Mucosa of descending colon (tissue), 3 donors: ENCODE data around the gene BCKDK. TPM values are rescaled to one million over a fixed set of nuclear protein-coding genes. Genes with fewer than 3 reads are reported as not detected.

Experiments
- ATAC-seq: fragments of 200-7000 bp; cut with Tn5 transposase; one replicate; pipeline ENCODE4 v1.9.1; 2020; ENCODE audit warnings: mild to moderate bottlenecking, moderate library complexity
- DNase-seq, 3 donors: peaks; one replicate each; pipeline ENCODE4 v3.0.0-alpha.2; 2020
- H3K36me3 ChIP-seq: fragments of 200-600 bp; one replicate; pipeline ENCODE4 v1.8.0; 2021; ENCODE audit warnings: low read depth, mild to moderate bottlenecking
- H3K4me1 ChIP-seq: fragments of 200-600 bp; one replicate; pipeline ENCODE4 v1.8.0; 2021; ENCODE audit warnings: low read depth, mild to moderate bottlenecking
- H3K4me3 ChIP-seq: fragments of 200-600 bp; one replicate; pipeline ENCODE4 v1.8.0; 2021; ENCODE audit warnings: mild to moderate bottlenecking
- H3K9me3 ChIP-seq: fragments of 200-600 bp; one replicate; pipeline ENCODE4 v1.8.0; 2021; ENCODE audit warnings: mild to moderate bottlenecking
- intact Hi-C, 2 donors: fragments of 100-400 bp; cut with DNase I in 1 of 2; cut with micrococcal nuclease in 1 of 2; formaldehyde crosslinking; loops; one replicate each; pipeline versions ENCODE4 v1.11.0 to v1.11.1; 2022; cut with DNase I, micrococcal nuclease
- long read RNA-seq, 2 donors: library from polyadenylated mRNA; unstranded; transcript quantifications; one replicate each; pipeline ENCODE4 v2.0.0, GENCODE V29; 2019 to 2021
- total RNA-seq, 3 donors: library from RNA; stranded (reverse); fragmentation: NEBNext Ultra II Directional in 2 of 3; extraction: Animal tissue kit (Norgen Biotek cat#: 25700) in 2 of 3; gene quantifications; one replicate each; pipeline versions ENCODE4 v1.2.1 to v1.2.4, GENCODE V29; 2021 to 2023
- TF ChIP-seq, protein P1 (sequence below): fragments of 200-600 bp; IDR thresholded peaks from one replicate; pipeline ENCODE4 v1.8.0; 2022; ENCODE audit warnings: antibody characterized with exemption, mild to moderate bottlenecking
- donor health status: DM: no; HTN: no; CAD: no; lungs with moderate emphysema.
- donor health status: DM: no; HTN: no; CAD: no.
- donor health status: DM: no; HTN: yes; CAD: no.

The BCKDK gene
- 10 to 100 TPM; 31.7 to 40.1 (median 36.6) TPM for total RNA-seq
- long read RNA-seq, donor 1, transcript BCKDK-201 (12 exons, 2,128 nt): major isoform, 86 of 148 reads
- long read RNA-seq, donor 1, transcript BCKDK-203 (11 exons, 1,997 nt): minor isoform, 16 of 148 reads
- long read RNA-seq, donor 1, partial matches to known transcripts: 28 of 148 reads
- long read RNA-seq, donor 1, other reads (novel, unspliced or antisense): 18 of 148 reads
- long read RNA-seq, donor 2, transcript BCKDK-203 (11 exons, 1,997 nt): minor isoform, 11 of 61 reads
- long read RNA-seq, donor 2, transcript BCKDK-201 (12 exons, 2,128 nt): major isoform, 40 of 61 reads
- long read RNA-seq, donor 2, partial matches to known transcripts: 8 of 61 reads
- long read RNA-seq, donor 2, other reads (novel, unspliced or antisense): 2 of 61 reads

DNA sequence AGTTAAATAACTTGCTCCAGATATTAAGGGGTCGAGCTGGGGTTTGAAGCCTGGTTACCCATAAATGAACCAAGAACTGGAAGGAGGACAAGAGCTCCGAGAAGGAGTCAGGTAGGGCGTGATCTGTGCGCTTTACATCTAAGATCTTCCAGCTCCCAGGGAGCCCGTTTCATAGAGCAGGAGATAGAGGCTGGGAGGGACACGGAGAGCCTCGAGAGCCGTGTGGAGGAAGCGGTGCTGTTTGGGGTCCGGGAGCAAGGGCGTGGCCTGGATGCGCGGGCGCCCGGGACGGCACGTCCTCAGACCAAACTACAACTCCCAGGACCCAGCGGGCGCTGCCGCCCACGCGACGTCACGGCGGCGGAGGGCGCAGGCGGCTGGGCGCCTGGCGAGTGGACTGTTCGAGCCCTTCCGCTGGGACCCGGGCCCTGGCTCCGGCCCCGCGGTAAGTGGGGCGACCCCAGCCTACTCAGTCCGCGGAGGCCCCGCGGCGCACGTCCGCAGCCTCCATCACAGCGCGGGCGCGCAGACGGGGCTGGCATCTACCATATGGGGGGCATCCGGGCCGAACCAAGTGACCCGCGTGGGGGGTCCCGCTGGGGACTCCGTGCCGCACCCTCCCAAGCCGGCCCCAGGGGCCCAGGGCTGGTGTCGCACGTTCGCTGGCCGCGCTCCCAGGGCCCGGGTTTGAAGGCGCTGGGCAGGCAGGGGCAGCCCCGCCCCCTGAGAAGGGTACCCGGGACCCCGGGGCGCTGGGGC, at the start of gene BCKDK:
BCKDK (plus strand) TSS at position 352 of the 759 bp plus-strand sequence. CDS start 838 bp downstream, outside the sequence.
- intact Hi-C loops: no loop called here
- DNase-seq: peak; percentile 78 to 85 (median 85)
- Histone ChIP-seq H3K9me3 (no peaks in the 10 kb centered on the region), H3K36me3 (no peaks in the 10 kb centered on the region), H3K4me3 (peak within 1 kb of the TSS; percentile 69), H3K4me1 (peaks cover 17% of the 10 kb centered on the region)
- peak; percentile 88 for ATAC-seq
- TF ChIP-seq, protein P1, sequence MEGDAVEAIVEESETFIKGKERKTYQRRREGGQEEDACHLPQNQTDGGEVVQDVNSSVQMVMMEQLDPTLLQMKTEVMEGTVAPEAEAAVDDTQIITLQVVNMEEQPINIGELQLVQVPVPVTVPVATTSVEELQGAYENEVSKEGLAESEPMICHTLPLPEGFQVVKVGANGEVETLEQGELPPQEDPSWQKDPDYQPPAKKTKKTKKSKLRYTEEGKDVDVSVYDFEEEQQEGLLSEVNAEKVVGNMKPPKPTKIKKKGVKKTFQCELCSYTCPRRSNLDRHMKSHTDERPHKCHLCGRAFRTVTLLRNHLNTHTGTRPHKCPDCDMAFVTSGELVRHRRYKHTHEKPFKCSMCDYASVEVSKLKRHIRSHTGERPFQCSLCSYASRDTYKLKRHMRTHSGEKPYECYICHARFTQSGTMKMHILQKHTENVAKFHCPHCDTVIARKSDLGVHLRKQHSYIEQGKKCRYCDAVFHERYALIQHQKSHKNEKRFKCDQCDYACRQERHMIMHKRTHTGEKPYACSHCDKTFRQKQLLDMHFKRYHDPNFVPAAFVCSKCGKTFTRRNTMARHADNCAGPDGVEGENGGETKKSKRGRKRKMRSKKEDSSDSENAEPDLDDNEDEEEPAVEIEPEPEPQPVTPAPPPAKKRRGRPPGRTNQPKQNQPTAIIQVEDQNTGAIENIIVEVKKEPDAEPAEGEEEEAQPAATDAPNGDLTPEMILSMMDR: no peak

DNA sequence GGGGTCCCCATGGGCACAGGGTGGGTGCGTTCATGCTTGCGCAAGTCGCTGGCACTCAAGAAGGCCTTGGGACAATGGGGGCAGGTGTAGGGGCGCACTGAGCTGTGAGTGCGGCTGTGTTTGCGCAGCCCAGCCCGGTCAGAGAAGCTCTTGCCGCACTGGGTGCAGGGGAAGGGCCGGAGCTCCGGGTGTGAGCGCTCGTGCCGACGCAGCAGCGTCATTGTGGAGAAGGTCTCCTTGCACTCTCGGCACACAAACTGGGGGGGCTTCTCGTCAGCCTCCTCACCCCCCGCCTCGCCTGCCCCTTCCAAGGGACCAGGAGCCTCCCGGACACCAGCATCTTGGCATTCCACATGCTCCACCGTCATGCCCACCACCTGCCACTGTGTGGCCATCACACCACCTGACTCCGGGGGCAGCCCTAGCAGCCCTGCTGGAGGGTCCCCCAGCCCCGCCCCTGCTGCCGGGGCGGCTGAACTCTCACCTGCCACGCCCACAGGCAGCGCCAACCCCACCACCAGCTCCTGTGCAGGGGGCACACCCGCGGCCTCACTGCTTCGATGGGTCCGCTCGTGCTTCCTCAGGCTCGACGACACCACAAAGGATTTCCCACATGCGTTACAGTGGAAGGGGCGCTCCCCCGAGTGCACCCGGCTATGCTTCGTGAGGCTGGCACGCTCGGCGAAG, 46.9 kb upstream of the BCKDK start:
- no peaks in the 10 kb centered on the region for H3K9me3 ChIP-seq
- H3K36me3 ChIP-seq: no peaks in the 10 kb centered on the region
- DNase-seq (no peak), ATAC-seq (no peak)
- TF ChIP-seq, protein P1: no peak
- H3K4me1 ChIP-seq: peaks cover 6% of the 10 kb centered on the region
- intact Hi-C loops: no loop called here
- H3K4me3 ChIP-seq: no peak overlapping the region

DNA sequence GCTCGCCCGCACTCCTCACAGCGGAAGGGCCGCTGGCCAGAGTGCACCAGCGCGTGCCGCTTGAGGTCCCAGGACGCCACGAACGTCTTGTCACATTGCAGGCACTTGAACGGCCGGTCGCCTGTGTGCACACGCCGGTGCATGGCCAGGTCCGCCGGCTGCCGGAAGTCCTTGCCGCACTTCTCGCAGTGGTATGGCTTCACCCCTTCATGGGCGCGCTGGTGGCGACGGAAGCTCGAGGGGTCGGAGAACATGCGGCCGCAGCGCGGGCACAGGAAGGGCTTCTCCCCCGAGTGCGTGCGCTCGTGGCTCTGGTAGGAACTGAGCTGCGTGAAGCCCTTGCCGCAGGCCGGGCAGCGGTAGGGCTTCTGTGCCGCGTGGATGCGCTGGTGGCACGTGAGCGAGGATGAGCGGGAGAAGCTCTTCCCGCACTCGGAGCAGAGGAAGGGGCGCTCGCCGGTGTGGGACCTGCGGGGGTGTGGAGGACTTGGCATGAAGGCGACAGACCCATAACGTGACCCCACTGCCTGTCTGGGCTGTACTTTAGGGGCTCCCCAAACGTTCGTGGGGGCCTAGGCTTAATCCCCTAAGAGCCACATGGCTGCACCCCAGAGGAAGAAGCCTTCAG, 46.3 kb upstream of the BCKDK start:
- Histone ChIP-seq H3K4me3 (no peak overlapping the region), H3K36me3 (no peaks in the 10 kb centered on the region), H3K4me1 (peaks cover 6% of the 10 kb centered on the region), H3K9me3 (no peaks in the 10 kb centered on the region)
- TF ChIP-seq, protein P1: no peak
- intact Hi-C loops: no loop called here
- DNase-seq: no peak
- no peak for ATAC-seq

DNA sequence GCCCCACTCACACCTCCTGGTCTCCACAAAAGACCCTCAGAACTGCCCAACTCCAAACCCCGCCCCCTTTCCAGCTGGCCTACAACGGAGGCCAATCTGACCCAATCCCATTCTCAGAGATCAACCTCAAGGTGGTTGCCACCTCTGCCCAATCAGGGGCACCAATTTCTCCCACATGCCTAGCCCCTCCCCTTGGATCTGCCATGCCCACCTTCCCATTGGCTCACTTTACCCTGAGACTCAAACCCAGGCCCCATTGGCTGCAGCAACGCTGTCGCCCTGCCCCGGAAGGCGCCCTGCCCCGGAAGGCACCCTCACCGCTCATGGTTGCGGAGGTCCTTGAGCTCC, 44.7 kb upstream of the BCKDK start:
- H3K4me1 ChIP-seq: peaks cover 6% of the 10 kb centered on the region
- H3K9me3 ChIP-seq: no peaks in the 10 kb centered on the region
- H3K36me3 ChIP-seq: no peaks in the 10 kb centered on the region
- no peak for ATAC-seq
- intact Hi-C loops: no loop called here
- no peak for DNase-seq
- TF ChIP-seq, protein P1: no peak
- no peak overlapping the region for H3K4me3 ChIP-seq

DNA sequence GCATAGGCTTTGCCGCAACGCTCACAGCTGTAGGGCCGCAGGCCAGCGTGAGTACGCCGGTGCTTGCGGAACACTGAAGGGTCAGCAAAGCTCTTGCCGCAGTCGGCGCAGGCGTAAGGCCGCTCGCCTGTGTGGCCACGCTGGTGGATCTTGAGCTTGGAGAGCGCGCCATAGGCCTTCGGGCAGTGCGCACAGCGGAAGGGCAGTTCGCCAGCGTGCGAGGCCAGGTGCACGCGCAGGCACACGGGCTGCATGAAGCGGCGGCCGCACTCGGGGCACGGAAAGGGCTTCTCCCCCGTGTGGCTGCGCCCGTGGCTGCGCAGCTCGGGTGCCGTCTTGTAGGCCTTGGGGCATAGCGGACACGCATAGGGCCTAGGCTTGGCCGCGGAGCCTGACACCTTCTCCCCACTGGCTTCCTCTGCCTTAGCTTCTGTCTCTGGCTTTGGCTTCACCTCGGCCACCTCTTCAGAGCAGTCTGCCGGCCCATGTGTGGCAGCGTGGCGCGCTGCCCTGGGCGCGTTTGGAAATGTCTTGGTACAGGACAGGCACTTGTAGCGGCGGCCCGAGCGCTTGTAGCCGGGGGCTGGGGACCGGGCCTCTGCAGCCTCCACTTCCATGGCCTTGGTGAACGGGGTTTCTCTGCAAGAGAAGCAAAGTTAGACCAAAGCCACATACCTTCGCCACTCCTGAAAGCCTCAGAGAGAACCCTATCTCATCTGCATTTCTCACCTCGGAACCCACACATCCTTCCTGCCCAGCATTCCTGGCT, 44.2 kb upstream of the BCKDK start:
- H3K36me3 ChIP-seq: no peaks in the 10 kb centered on the region
- H3K4me1 ChIP-seq: peaks cover 6% of the 10 kb centered on the region
- TF ChIP-seq, protein P1: no peak
- no peaks in the 10 kb centered on the region for H3K9me3 ChIP-seq
- intact Hi-C loops: no loop called here
- ATAC-seq: peak; percentile 47
- no peak overlapping the region for H3K4me3 ChIP-seq
- no peak for DNase-seq
